Adrenal gland (tissue), 12 donors: ENCODE data around the gene TMEM74B. TPM values are rescaled to one million over a fixed set of nuclear protein-coding genes. Genes with fewer than 3 reads are reported as not detected.

Source experiments
- DNase-seq, 7 donors: peaks; one replicate each; pipeline ENCODE4 v3.0.0-alpha.2; 2019 to 2020
- H3K27ac ChIP-seq, 5 donors: fragments of 200-600 bp; sonication (generic) in 4 of 5; 1 replicate in 3 of 5; 2 replicates in 2 of 5; pipeline versions ENCODE4 v1.5.1 to v1.8.0; 2016 to 2020; ENCODE audit warnings: mild to moderate bottlenecking in 1 of 5
- H3K27me3 ChIP-seq: fragments of 200-600 bp; 2 replicates; pipeline ENCODE4 v1.8.0; 2021
- H3K36me3 ChIP-seq, 2 donors: fragments of 200-600 bp; replicated peaks in 1 of 2; 1 replicate in 1 of 2; 2 replicates in 1 of 2; pipeline versions ENCODE4 v1.5.1 to v1.8.0; 2018 to 2022
- H3K4me1 ChIP-seq, 2 donors: fragments of 200-600 bp; replicated peaks in 1 of 2; 1 replicate in 1 of 2; 2 replicates in 1 of 2; pipeline versions ENCODE4 v1.5.1 to v1.8.0; 2018 to 2021
- H3K4me3 ChIP-seq, 4 donors: fragments of 200-600 bp; sonication (generic) in 3 of 4; one replicate each; pipeline ENCODE4 v1.5.1; 2016 to 2018
- H3K9me3 ChIP-seq, 3 donors: fragments of 200-600 bp; sonication (generic) in 1 of 3; replicated peaks in 1 of 3; 1 replicate in 2 of 3; 2 replicates in 1 of 3; pipeline versions ENCODE4 v1.5.1 to v1.8.0; 2016 to 2021
- POLR2A ChIP-seq, 2 donors: fragments of 450-650 bp; IDR thresholded peaks; one replicate each; pipeline ENCODE4 v1.6.1; 2017; ENCODE audit warnings: antibody characterized with exemption in 2 of 2, mild to moderate bottlenecking in 2 of 2, moderate library complexity in 1 of 2
- WGBS, 4 donors: extraction: QIAGEN DNeasy Blood & Tissue Kit in 2 of 4; methylation state at CpG; one replicate each; pipeline versions ENCODE4 v1.1.5 to v1.1.7; 2013 to 2017; 5-methylcytosine and 5-hydroxymethylcytosine counted together
- intact Hi-C, 2 donors: fragments of 100-400 bp; cut with DNase I; formaldehyde crosslinking; loops; one replicate each; pipeline versions ENCODE4 v1.14.1 to v1.15.0; 2022 to 2023
- polyA plus RNA-seq, 3 donors: library from polyadenylated mRNA; stranded (reverse); fragments of 200-250 nt in 2 of 3; fragments of 350-450 nt in 1 of 3; fragmentation: Illumina TruSeq in 1 of 3; extraction: RNeasy Lipid Tissue Mini Kit (QIAGEN cat#74804) in 1 of 3; gene quantifications; one replicate each; pipeline ENCODE4 v1.2.3, GENCODE V29; 2013 to 2014
- total RNA-seq, 9 donors: library from RNA; depleted of rRNA in 4 of 9; stranded (reverse); fragments of >200 nt in 4 of 9; fragments of 120-200 nt in 1 of 9; fragmentation: NEBNext Ultra II Directional in 1 of 9; extraction: Animal tissue kit (Norgen Biotek cat#: 25700) in 1 of 9; gene quantifications; one replicate each; pipeline versions ENCODE4 v1.1.0 to v1.2.4, GENCODE V29; 2013 to 2023
- TF ChIP-seq, protein P1 (sequence below), 6 experiments: fragments of 450-650 bp in 4 of 6; fragments of 200-600 bp in 2 of 6; sonication (generic) in 1 of 6; IDR thresholded peaks; 1 replicate in 5 of 6; 2 replicates in 1 of 6; pipeline versions ENCODE4 v1.5.1 to v1.8.0; 2016 to 2021; ENCODE audit warnings: antibody characterized with exemption in 6 of 6, mild to moderate bottlenecking in 2 of 6, moderate library complexity in 1 of 6
- donor health status: healthy with polysubstance abuse.
- donor health status: Bipolar disorder and iron deficiency.
- donor health status: DM: yes; HTN: yes; CAD: no.
- donor health status: DM: no; HTN: no; CAD: no.
- donor health status: DM: no; HTN: no; CAD: no.
- donor health status: DM: yes; HTN: yes; CAD: no.

TMEM74B gene
- total and polyA plus RNA-seq, 12 donors: 0.24 to 9.5 (median 0.98) TPM; not detected in 2

DNA sequence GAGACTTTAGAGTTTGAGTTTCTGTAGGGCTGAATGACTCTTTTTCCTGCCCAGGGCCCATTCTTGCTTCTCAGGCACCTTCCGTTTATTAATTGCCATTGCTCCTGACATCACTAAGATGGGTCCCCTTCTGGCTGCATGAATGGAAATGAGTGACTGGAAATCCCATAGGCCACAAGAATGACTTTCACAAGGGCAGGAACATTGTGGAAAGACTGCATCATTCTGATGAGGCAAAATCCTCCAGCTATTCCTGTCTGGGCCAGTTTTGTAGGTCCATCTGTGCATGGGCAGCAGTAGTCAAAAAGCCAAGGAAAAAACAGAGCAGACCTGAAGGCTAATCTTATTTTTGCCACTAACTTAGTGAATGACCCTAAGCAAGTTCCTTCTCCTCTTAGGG lies 19.3 kb downstream of the TMEM74B start:
- peaks cover 0 to 84% of the 10 kb centered on the region in 2 donors for H3K36me3 ChIP-seq
- no peak overlapping the region for H3K4me3 ChIP-seq
- H3K4me1 ChIP-seq: no peaks in the 10 kb centered on the region
- no peak for TF ChIP-seq POLR2A (IDR thresholded peaks at IDR 0.05)
- TF ChIP-seq, protein P1, sequence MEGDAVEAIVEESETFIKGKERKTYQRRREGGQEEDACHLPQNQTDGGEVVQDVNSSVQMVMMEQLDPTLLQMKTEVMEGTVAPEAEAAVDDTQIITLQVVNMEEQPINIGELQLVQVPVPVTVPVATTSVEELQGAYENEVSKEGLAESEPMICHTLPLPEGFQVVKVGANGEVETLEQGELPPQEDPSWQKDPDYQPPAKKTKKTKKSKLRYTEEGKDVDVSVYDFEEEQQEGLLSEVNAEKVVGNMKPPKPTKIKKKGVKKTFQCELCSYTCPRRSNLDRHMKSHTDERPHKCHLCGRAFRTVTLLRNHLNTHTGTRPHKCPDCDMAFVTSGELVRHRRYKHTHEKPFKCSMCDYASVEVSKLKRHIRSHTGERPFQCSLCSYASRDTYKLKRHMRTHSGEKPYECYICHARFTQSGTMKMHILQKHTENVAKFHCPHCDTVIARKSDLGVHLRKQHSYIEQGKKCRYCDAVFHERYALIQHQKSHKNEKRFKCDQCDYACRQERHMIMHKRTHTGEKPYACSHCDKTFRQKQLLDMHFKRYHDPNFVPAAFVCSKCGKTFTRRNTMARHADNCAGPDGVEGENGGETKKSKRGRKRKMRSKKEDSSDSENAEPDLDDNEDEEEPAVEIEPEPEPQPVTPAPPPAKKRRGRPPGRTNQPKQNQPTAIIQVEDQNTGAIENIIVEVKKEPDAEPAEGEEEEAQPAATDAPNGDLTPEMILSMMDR (IDR thresholded peaks at IDR 0.05): no peak
- H3K9me3 ChIP-seq: no peaks in the 10 kb centered on the region
- 90 to 96% (median 93%) methylated on average over 1 of the region's 1 CpG for WGBS, 4 donors
- intact Hi-C loops: no loop called here
- no peak overlapping the region for H3K27ac ChIP-seq
- DNase-seq: peak in 1 of 7 donors; percentile 2
- no peaks in the 10 kb centered on the region for H3K27me3 ChIP-seq

- no peak overlapping the region for H3K4me3 ChIP-seq
- peak in 1 of 7 donors; percentile 37 for DNase-seq
- 94 to 98% (median 97%) methylated on average over 6 to 7 of the region's 7 CpGs for WGBS, 4 donors
- H3K4me1 ChIP-seq: no peaks in the 10 kb centered on the region
- no peaks in the 10 kb centered on the region for H3K9me3 ChIP-seq
- TF ChIP-seq, protein P1 (IDR thresholded peaks at IDR 0.05): no peak
- no peak for TF ChIP-seq POLR2A (IDR thresholded peaks at IDR 0.05)
- intact Hi-C loops: no loop called here
- H3K27ac ChIP-seq: no peak overlapping the region
- peaks cover 0 to 89% of the 10 kb centered on the region in 2 donors for H3K36me3 ChIP-seq
- H3K27me3 ChIP-seq: no peaks in the 10 kb centered on the region
Observed at GRCh38 chr20:1164871-1165270, 19.9 kb downstream of the TMEM74B start.

GRCh38 chr20:1163653-1164052 lies 21.1 kb downstream of the TMEM74B start:
- no peak overlapping the region for H3K27ac ChIP-seq
- no peak overlapping the region for H3K4me3 ChIP-seq
- H3K9me3 ChIP-seq: no peaks in the 10 kb centered on the region
- H3K27me3 ChIP-seq: no peaks in the 10 kb centered on the region
- H3K36me3 ChIP-seq: peaks cover 0 to 77% of the 10 kb centered on the region in 2 donors
- TF ChIP-seq POLR2A (IDR thresholded peaks at IDR 0.05): no peak
- DNase-seq: peak in 1 of 7 donors; percentile 0
- intact Hi-C loops: no loop called here
- WGBS, 4 donors: 69 to 89% (median 79%) methylated on average over 2 of the region's 2 CpGs
- no peaks in the 10 kb centered on the region for H3K4me1 ChIP-seq

- WGBS, 4 donors: 96 to 98% (median 97%) methylated on average over 6 of the region's 6 CpGs
- Histone ChIP-seq H3K9me3 (no peaks in the 10 kb centered on the region), H3K4me1 (no peaks in the 10 kb centered on the region), H3K27ac (no peak overlapping the region), H3K36me3 (peaks cover 0 to 72% of the 10 kb centered on the region in 2 donors), H3K4me3 (no peak overlapping the region), H3K27me3 (no peaks in the 10 kb centered on the region)
- DNase-seq: peak in 1 of 7 donors; percentile 21
- intact Hi-C loops: no loop called here
- TF ChIP-seq, protein P1 (IDR thresholded peaks at IDR 0.05): no peak
- TF ChIP-seq POLR2A (IDR thresholded peaks at IDR 0.05): no peak
Observed at GRCh38 chr20:1163105-1163504, 21.7 kb downstream of the TMEM74B start.

GRCh38 chr20:1160991-1161390 lies 23.8 kb downstream of the TMEM74B start:
- peak in 1 of 7 donors; percentile 48 for DNase-seq
- WGBS, 4 donors: 97 to 99% (median 98%) methylated on average over 10 to 12 of the region's 12 CpGs
- TF ChIP-seq, protein P1 (IDR thresholded peaks at IDR 0.05): no peak
- TF ChIP-seq POLR2A (IDR thresholded peaks at IDR 0.05): no peak
- no peaks in the 10 kb centered on the region for H3K4me1 ChIP-seq
- intact Hi-C loops: no loop called here
- H3K27ac ChIP-seq: no peak overlapping the region
- H3K27me3 ChIP-seq: no peaks in the 10 kb centered on the region
- no peak overlapping the region for H3K4me3 ChIP-seq
- H3K36me3 ChIP-seq: peaks cover 0 to 54% of the 10 kb centered on the region in 2 donors
- H3K9me3 ChIP-seq: no peaks in the 10 kb centered on the region
